GM19395 (cell line): Measurements from ENCODE around the gene RCBTB2.
A peak's percentile ranks its signal among the peaks of the same experiment; 100 is the strongest.

ENCODE experiments used
- ATAC-seq: cut with Tn5 transposase; IDR thresholded peaks from one replicate; pipeline ENCODE4 v1.9.1; 2021; ENCODE audit warnings: mild to moderate bottlenecking, moderate library complexity; ENCODE audit not compliant: unreplicated experiment

RCBTB2 gene

GRCh38 chr13:48496271-48497161 is 36.4 kb downstream of the RCBTB2 start:
- ATAC-seq: no peak

- ATAC-seq: no peak
Observed at GRCh38 chr13:48494874-48495273, 38.0 kb downstream of the RCBTB2 start.

- no peak for ATAC-seq
Observed at GRCh38 chr13:48493851-48494250, 39.0 kb downstream of the RCBTB2 start.

- ATAC-seq: no peak
Observed at GRCh38 chr13:48493066-48493765, 39.7 kb downstream of the RCBTB2 start.

- peak; percentile 80 for ATAC-seq
Observed at GRCh38 chr13:48492470-48493065, 40.3 kb downstream of the RCBTB2 start.

- ATAC-seq: peak; percentile 67
Observed at GRCh38 chr13:48492096-48492440, 40.8 kb downstream of the RCBTB2 start.

- ATAC-seq: no peak
Observed at GRCh38 chr13:48491423-48492095, 41.3 kb downstream of the RCBTB2 start.

- no peak for ATAC-seq
Observed at GRCh38 chr13:48490241-48490640, 42.6 kb downstream of the RCBTB2 start.

- ATAC-seq: no peak
Observed at GRCh38 chr13:48489666-48490065, 43.2 kb downstream of the RCBTB2 start.

- ATAC-seq: no peak
Observed at GRCh38 chr13:48488995-48489394, 43.9 kb downstream of the RCBTB2 start.

- no peak for ATAC-seq
Observed at GRCh38 chr13:48487968-48488367, 44.9 kb downstream of the RCBTB2 start.

- no peak for ATAC-seq
Observed at GRCh38 chr13:48486836-48487235, 46.0 kb downstream of the RCBTB2 start.

GRCh38 chr13:48486362-48486761 is 46.5 kb downstream of the RCBTB2 start:
- no peak for ATAC-seq

- ATAC-seq: no peak
Observed at GRCh38 chr13:48485432-48485831, 47.4 kb downstream of the RCBTB2 start.

- ATAC-seq: no peak
Observed at GRCh38 chr13:48483575-48483974, 49.3 kb downstream of the RCBTB2 start.

GRCh38 chr13:48478391-48478790 is 54.5 kb downstream of the RCBTB2 start:
- ATAC-seq: no peak

GRCh38 chr13:48477191-48477855 is 55.6 kb downstream of the RCBTB2 start:
- ATAC-seq: peak; percentile 61

- ATAC-seq: no peak
Observed at GRCh38 chr13:48476686-48477085, 56.2 kb downstream of the RCBTB2 start.

GRCh38 chr13:48476215-48476614 is 56.7 kb downstream of the RCBTB2 start:
- no peak for ATAC-seq

GRCh38 chr13:48475230-48475629 is 57.6 kb downstream of the RCBTB2 start:
- no peak for ATAC-seq
